Smooth muscle cell (in vitro differentiated cells): Measurements from ENCODE around the gene NDUFS7. TPM values are rescaled to one million over a fixed set of nuclear protein-coding genes. Genes with fewer than 3 reads are reported as not detected.

Experiments
- DNase-seq: peaks from one replicate; lab custom pipeline; 2025; ENCODE audit not compliant: unreplicated experiment; lab: John Stamatoyannopoulos, UW
- H2AFZ ChIP-seq: fragments of 200-600 bp; sonication (generic); 2 replicates; pipeline ENCODE4 v1.6.0; 2016; ENCODE audit warnings: antibody characterized with exemption, low read depth, mild to moderate bottlenecking
- H3F3A ChIP-seq: fragments of 200-600 bp; sonication (generic); 2 replicates; pipeline ENCODE4 v1.6.0; 2017; ENCODE audit warnings: antibody characterized with exemption, low read depth
- H3K27ac ChIP-seq: fragments of 200-600 bp; sonication (generic); 2 replicates; pipeline ENCODE4 v1.5.1; 2016; ENCODE audit warnings: low read depth, mild to moderate bottlenecking
- H3K27me3 ChIP-seq: fragments of 200-600 bp; sonication (generic); 2 replicates; pipeline ENCODE4 v1.6.1; 2016; ENCODE audit warnings: low read depth, mild to moderate bottlenecking
- H3K36me3 ChIP-seq: fragments of 200-600 bp; sonication (generic); 2 replicates; pipeline ENCODE4 v1.5.1; 2016; ENCODE audit warnings: low read depth
- H3K4me1 ChIP-seq: fragments of 200-600 bp; sonication (generic); 2 replicates; pipeline ENCODE4 v1.5.1; 2016; ENCODE audit warnings: low read depth
- H3K4me2 ChIP-seq: fragments of 200-600 bp; sonication (generic); 2 replicates; pipeline ENCODE4 v1.6.0; 2016; ENCODE audit warnings: mild to moderate bottlenecking
- H3K4me3 ChIP-seq: fragments of 200-600 bp; sonication (generic); 2 replicates; pipeline ENCODE4 v1.5.1; 2016; ENCODE audit warnings: mild to moderate bottlenecking
- H3K79me2 ChIP-seq: fragments of 200-600 bp; sonication (generic); 2 replicates; pipeline ENCODE4 v1.6.0; 2016; ENCODE audit warnings: low read depth, mild to moderate bottlenecking
- H3K9ac ChIP-seq: fragments of 200-600 bp; sonication (generic); 2 replicates; pipeline ENCODE4 v1.6.0; 2016; ENCODE audit warnings: low read depth
- H3K9me3 ChIP-seq: fragments of 200-600 bp; sonication (generic); replicated peaks from 2 replicates; pipeline ENCODE4 v1.5.1; 2016; ENCODE audit warnings: low read depth
- H4K20me1 ChIP-seq: fragments of 200-600 bp; sonication (generic); 2 replicates; pipeline ENCODE4 v1.6.0; 2016; ENCODE audit warnings: low read depth
- CTCF ChIP-seq: fragments of 200-600 bp; sonication (generic); IDR thresholded peaks from 2 replicates; pipeline ENCODE4 v1.5.1; 2017; ENCODE audit warnings: borderline replicate concordance, mild to moderate bottlenecking, antibody characterized with exemption; ENCODE audit not compliant: insufficient read depth, poor library complexity, severe bottlenecking
- WGBS: methylation state at CpG from one replicate; pipeline ENCODE4 v1.1.7; 2016; ENCODE audit warnings: low lambda C conversion rate; 5-methylcytosine and 5-hydroxymethylcytosine counted together
- polyA plus RNA-seq: library from polyadenylated mRNA; unstranded; fragments of >200 nt; fragmentation: Nextera tagmentation; extraction: Ambion mirVana; gene quantifications from 2 replicates; pipeline ENCODE4 v1.2.1, GENCODE V29; 2016
- total RNA-seq: library from RNA; depleted of rRNA; stranded (reverse); fragments of >200 nt; gene quantifications from 2 replicates; pipeline ENCODE4 v1.2.3, GENCODE V29; 2014

The NDUFS7 gene
- total and polyA plus RNA-seq, 2 experiments from 2014 or later, result 95.8 to 245 TPM

- H2AFZ ChIP-seq, result no peak overlapping the region
- no peak overlapping the region for H3K27ac ChIP-seq
- no peak overlapping the region for H3K4me3 ChIP-seq
- H3K79me2 ChIP-seq, result no peaks in the 10 kb centered on the region
- peaks cover 5% of the 10 kb centered on the region for H4K20me1 ChIP-seq
- no peak overlapping the region for H3K9ac ChIP-seq
- peaks cover 9% of the 10 kb centered on the region for H3F3A ChIP-seq
- H3K27me3 ChIP-seq, result no peaks in the 10 kb centered on the region
- H3K4me2 ChIP-seq, result no peak overlapping the region
- WGBS, result 96% methylated on average over 33 of the region's 33 CpGs
- peaks cover 8% of the 10 kb centered on the region for H3K4me1 ChIP-seq
- no peak for DNase-seq
- TF ChIP-seq CTCF, result no peak
- no peaks in the 10 kb centered on the region for H3K36me3 ChIP-seq
- no peaks in the 10 kb centered on the region for H3K9me3 ChIP-seq
Measured at GRCh38 chr19:1377965-1378785, 5.5 kb upstream of the NDUFS7 start.

- TF ChIP-seq CTCF, result no peak
- H3K27ac ChIP-seq, result no peak overlapping the region
- DNase-seq, result no peak
- no peaks in the 10 kb centered on the region for H3K27me3 ChIP-seq
- peaks cover 5% of the 10 kb centered on the region for H4K20me1 ChIP-seq
- H2AFZ ChIP-seq, result no peak overlapping the region
- no peaks in the 10 kb centered on the region for H3K36me3 ChIP-seq
- H3K4me3 ChIP-seq, result no peak overlapping the region
- H3F3A ChIP-seq, result peaks cover 7% of the 10 kb centered on the region
- H3K4me1 ChIP-seq, result peaks cover 8% of the 10 kb centered on the region
- H3K79me2 ChIP-seq, result peaks cover 5% of the 10 kb centered on the region
- 94% methylated on average over 25 of the region's 27 CpGs for WGBS
- no peak overlapping the region for H3K9ac ChIP-seq
- no peak overlapping the region for H3K4me2 ChIP-seq
- H3K9me3 ChIP-seq, result no peaks in the 10 kb centered on the region
Measured at GRCh38 chr19:1379126-1379905, 4.4 kb upstream of the NDUFS7 start.

GRCh38 chr19:1379961-1380489, 3.7 kb upstream of the NDUFS7 start:
- H3K4me3 ChIP-seq, result no peak overlapping the region
- peaks cover 15% of the 10 kb centered on the region for H3K4me1 ChIP-seq
- no peak overlapping the region for H3K4me2 ChIP-seq
- H3K36me3 ChIP-seq, result no peaks in the 10 kb centered on the region
- peaks cover 8% of the 10 kb centered on the region for H3F3A ChIP-seq
- no peak overlapping the region for H2AFZ ChIP-seq
- WGBS, result 89% methylated on average over 12 of the region's 12 CpGs
- no peaks in the 10 kb centered on the region for H3K9me3 ChIP-seq
- H3K27me3 ChIP-seq, result no peaks in the 10 kb centered on the region
- no peak for TF ChIP-seq CTCF
- H4K20me1 ChIP-seq, result peaks cover 5% of the 10 kb centered on the region
- DNase-seq, result no peak
- H3K79me2 ChIP-seq, result peaks cover 12% of the 10 kb centered on the region
- no peak overlapping the region for H3K9ac ChIP-seq
- H3K27ac ChIP-seq, result no peak overlapping the region
